Left hindlimb (tissue), 1 donor: ENCODE data around the gene TOMM40L.
A peak's percentile ranks its signal among the peaks of the same experiment; 100 is the strongest.

Experiments
- DNase-seq: peaks from one replicate; pipeline ENCODE4 v3.0.0-alpha.2; 2018

TOMM40L gene

GRCh38 chr1:161225534-161226319, at the start of gene TOMM40L:
Gene TOMM40L (plus strand): TSS chr1:161226060. CDS start chr1:161226490, 430 bp downstream.
- DNase-seq, result peak; percentile 91

DNA sequence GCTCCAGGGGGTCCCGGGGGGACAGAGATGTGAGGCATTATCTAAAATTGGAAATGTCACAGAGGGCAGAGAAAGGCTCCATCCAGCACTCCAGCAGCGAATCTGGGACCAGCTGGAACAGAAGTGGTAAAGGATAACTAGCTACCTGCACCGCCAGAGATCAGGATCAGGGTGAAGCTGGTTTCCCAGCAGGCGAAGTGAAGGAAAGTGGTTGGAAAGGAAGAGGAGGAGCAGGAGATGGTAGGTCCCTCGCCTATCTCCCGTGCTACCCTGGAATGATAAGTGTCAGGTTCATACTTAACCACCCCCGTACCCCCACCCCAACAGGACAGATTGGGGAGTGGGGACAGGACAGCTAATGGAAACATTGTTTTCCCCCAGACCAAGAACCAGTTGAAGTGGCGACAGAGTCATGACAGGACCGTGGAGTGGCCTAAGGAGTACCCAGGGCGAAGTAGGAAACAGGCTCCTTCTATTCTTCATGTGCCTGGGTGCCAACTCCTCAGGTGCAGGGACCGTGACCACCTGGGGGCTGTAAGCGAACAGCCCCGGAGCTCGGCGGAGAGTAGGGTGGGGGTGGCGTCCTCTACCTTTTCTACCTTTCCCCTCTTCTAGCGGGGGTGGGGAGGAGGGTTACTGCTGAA, 49.3 kb upstream of the TOMM40L start:
- DNase-seq, result no peak

- peak; percentile 94 for DNase-seq
Observed at GRCh38 chr1:161177112-161177935, 48.5 kb upstream of the TOMM40L start, which contains the start of gene B4GALT3. Gene B4GALT3 (minus strand): TSS chr1:161177507. CDS start chr1:161176060, 1,447 bp downstream.

GRCh38 chr1:161177936-161178244, 48.0 kb upstream of the TOMM40L start:
- no peak for DNase-seq

- peak; percentile 6 for DNase-seq
Observed at GRCh38 chr1:161179698-161180097, 46.2 kb upstream of the TOMM40L start.

- peak; percentile 8 for DNase-seq
Observed at GRCh38 chr1:161180639-161181038, 45.2 kb upstream of the TOMM40L start.

- peak; percentile 4 for DNase-seq
Observed at GRCh38 chr1:161182214-161182613, 43.6 kb upstream of the TOMM40L start.

GRCh38 chr1:161185282-161185682, 40.6 kb upstream of the TOMM40L start:
- peak; percentile 69 for DNase-seq

DNA sequence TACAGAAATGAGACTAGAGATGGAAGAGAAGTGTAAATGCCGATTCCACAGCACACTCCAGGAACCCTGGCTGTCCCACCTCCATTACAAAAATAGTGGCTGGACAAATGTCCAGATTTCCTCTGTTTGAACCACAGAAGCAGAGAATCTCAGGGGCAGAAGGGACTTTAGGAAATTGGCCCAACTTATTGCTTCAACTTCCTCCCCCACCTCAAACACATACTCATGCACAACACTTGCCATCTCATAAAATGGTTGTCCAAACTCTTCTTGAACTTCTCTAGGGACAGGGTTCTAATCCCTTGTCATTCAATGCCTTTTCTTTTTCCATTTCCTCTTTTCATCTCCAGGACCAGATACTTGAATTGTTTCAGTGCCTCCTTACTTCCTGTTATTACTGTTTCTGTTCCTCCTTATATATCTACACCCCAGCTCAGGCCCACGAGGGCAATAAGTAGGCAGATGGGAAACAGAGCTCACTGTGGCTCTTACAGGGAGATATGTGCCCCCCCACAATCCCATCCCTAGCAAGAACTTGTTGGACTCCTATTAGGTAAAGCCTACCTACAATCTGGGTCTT, 40.0 kb upstream of the TOMM40L start:
- DNase-seq, result peak; percentile 23

DNA sequence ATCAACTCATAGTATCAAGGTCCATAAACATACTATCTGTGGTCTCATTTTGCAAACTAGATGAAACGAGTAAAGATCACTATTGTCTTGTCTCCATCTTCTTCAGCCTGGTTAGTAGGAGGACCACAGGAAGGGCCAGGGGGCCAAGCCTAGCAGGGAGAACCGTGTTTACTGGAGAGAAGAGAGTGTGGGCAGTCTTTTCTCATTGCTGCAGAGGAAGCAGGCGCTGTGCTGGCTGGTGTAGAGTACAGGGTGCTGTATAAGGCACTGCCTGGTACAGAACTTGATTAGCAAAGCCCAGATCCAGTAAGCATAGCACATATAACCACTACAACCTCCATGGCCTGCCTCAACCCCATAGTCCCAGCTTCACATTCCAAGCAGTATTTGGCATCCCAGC, 38.5 kb upstream of the TOMM40L start:
- DNase-seq, result no peak

GRCh38 chr1:161188381-161188780, 37.5 kb upstream of the TOMM40L start:
- no peak for DNase-seq

DNA sequence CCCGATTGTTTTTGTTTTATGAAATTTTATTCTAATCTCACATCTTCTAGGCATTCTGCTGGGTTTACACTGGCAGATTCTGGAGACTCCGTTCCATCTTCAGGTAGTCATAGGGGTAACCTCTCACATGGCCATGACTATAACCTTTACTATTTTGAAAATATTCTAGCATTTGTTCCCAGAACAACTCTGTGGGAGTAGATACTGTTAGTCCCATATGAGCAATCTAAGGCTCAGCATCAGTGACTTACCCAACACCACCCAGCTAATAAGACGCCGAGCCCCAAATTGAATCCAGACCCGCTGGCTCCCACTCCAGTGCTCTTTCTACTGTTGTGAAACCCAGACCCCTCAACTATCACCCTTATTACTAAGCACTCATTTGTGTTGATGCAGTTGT, 36.8 kb upstream of the TOMM40L start:
- no peak for DNase-seq

DNA sequence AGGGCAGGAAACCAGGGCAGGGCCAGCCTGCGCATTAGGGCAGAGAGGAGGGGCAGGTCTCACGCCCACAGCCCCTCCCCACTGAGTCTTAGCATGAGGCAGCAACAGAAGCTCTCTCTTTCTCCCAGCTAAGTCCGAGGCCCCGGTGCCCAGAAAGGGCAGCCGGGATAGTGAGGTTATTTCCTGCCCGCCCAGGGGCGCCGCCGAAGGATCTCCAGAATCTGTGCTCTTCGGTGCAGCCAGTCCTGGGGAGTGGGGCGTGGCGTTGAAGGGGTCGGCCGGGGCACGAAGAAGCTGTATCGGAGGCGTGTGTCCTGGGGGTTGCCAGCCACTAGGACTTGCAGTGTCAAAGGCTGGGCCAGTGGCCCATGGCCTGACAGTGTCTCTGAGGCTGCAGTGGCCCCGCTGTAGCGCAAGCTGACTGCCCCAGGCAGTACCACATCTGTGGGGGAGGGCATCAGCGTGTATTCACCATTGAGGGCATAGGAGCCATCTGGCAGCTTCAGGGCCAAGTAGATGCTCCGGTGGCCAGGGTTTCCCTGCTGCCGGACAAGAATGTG, 34.8 kb upstream of the TOMM40L start:
- peak; percentile 30 for DNase-seq

- peak; percentile 15 for DNase-seq
Observed at GRCh38 chr1:161191971-161192370, 33.9 kb upstream of the TOMM40L start.

GRCh38 chr1:161192476-161193465, 33.1 kb upstream of the TOMM40L start:
- DNase-seq, result peak; percentile 60

- DNase-seq, result peak; percentile 32
Observed at GRCh38 chr1:161193561-161194235, 32.2 kb upstream of the TOMM40L start.

DNA sequence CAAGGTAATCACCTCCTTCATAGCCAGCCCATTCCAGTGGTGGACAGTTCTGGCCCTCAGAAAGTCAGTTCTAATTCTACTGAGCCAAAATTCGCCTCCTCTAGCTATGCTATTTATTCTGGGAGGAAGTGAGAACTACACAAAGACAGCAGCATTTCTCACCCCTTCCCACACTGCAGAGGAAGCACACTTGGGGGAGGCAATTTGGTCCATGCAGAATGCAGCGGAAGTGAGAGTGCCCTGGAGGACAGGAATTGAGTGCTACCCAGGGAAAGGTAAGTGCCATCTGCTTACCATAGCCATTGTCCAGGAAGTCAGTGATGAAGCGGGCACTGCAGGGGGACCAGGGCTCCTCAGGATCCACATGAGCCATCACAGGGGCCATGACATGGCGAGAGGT, 30.7 kb upstream of the TOMM40L start:
- DNase-seq, result peak; percentile 23

- DNase-seq, result peak; percentile 14
Observed at GRCh38 chr1:161196111-161196510, 29.7 kb upstream of the TOMM40L start.

DNA sequence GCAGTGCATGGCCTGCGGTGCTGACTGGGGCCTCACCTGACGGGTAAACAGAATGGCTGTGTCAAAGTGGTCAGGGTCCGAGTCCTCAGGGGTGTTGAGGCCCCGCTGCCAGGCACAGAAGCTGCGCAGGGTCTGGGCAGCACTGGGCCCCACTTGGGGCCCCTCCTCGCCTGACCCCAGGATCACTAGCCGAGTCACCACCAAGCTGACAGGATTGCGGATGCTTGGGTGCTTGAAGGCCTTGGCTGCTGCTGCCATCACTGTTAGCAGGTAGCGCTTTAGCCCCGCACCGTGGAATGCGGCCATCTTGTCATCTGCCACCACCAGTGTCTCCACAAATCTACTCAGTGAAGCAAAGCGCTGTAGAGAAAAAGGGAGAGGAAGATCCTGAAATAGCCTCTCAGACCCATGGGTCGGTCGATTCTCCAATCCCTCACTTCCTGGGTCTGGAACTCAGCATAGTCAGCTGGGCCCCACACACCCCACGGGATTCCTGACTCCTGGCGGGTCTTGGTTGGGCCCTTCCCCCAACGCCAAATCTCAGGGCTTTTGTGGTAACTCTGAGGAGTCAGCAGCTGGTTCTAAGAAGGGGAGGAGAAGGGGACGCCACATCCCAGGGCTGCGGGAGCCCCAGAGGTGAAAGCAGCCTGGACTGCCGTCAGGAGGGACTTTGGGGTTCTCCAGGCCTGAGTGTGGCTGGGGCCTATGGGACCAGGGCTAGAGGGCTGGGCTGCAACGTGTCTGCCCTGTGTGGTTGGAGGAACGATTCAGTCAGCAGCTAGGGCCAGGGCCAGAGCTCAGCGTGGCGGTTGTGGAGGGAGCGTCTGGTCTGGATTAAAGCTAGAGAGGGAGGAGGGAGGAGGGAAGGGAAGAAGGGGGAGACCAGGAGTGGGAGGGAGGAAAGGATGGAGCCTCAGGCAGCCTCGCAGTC, 29.1 kb upstream of the TOMM40L start:
- peak; percentile 92 for DNase-seq
